Erythroblast (primary cell): ENCODE data around the gene CLSTN1.

Experiments
- GATA1 ChIP-seq: IDR thresholded peaks from 2 replicates; pipeline ENCODE4 v1.6.1; 2011; ENCODE audit warnings: low read depth, mild to moderate bottlenecking, control low read depth, low read length, moderate library complexity
- POLR2A ChIP-seq: IDR thresholded peaks from 2 replicates; pipeline ENCODE4 v1.6.1; 2011; ENCODE audit warnings: mild to moderate bottlenecking, low read length

GRCh38 chr1:9782116-9782751, 41.5 kb downstream of the CLSTN1 start:
- TF ChIP-seq POLR2A, result no peak
- TF ChIP-seq GATA1, result no peak
